GM12878 (cell line): ENCODE measurements around the gene LMOD3. TPM values are rescaled to one million over a fixed set of nuclear protein-coding genes. Genes with fewer than 3 reads are reported as not detected.
A peak's percentile ranks its signal among the peaks of the same experiment; 100 is the strongest.

Experiments used
- ATAC-seq: fragments of 200-7000 bp; cut with Tn5 transposase; 3 replicates; pipeline ENCODE4 v1.9.1; 2020; ENCODE audit warnings: mild to moderate bottlenecking, moderate library complexity
- BruUV-seq: library from RNA; stranded (reverse); fragments of 400-500 nt; replicated peaks from 2 replicates; lab custom pipeline; 2021; lab: Mats Ljungman, UMichigan
- CTCF ChIA-PET: fragments of 300-600 bp; sonication (Branson Sonifier 250); formaldehyde crosslinking; extraction: SDS; loops from one replicate; lab custom pipeline; 2021; ENCODE audit warnings: inconsistent platforms; lab: Yijun Ruan, JAX
- POLR2A ChIA-PET: fragments of 350-600 bp; formaldehyde crosslinking; extraction: SDS; loops from one replicate; lab custom pipeline; 2021; ENCODE audit warnings: inconsistent platforms; lab: Charles Lee
- RAD21 ChIA-PET: fragments of 300-600 bp; sonication (Branson Sonifier 250); formaldehyde crosslinking; loops from one replicate; lab custom pipeline; 2023; ENCODE audit warnings: antibody characterized with exemption; ENCODE audit not compliant: unreplicated experiment; lab: Charles Lee
- SMC1A ChIA-PET: fragments of 300-600 bp; sonication (Branson Sonifier 250); formaldehyde crosslinking; loops from one replicate; lab custom pipeline; 2023; ENCODE audit not compliant: unreplicated experiment, uncharacterized antibody; lab: Charles Lee
- DNase-seq: peaks from one replicate; pipeline ENCODE4 v3.0.0-alpha.2; 2011; ENCODE audit warnings: low read depth, low spot score
- FAIRE-seq: peaks from 3 replicates; lab custom pipeline; 2011; peaks lifted over from hg19 to GRCh38; lab: Jason Lieb, UNC
- H2AFZ ChIP-seq: 2 replicates; pipeline ENCODE4 v1.6.0; 2011; ENCODE audit warnings: low read depth, low read length, control low read depth; ENCODE audit not compliant: control insufficient read depth
- H3K27ac ChIP-seq: 2 replicates; pipeline ENCODE4 v1.5.1; 2011; ENCODE audit warnings: control low read depth; ENCODE audit not compliant: control insufficient read depth, insufficient read depth
- H3K27me3 ChIP-seq, 2 experiments: replicated peaks in 1 of 2; 2 replicates each; pipeline versions ENCODE4 v1.6.0 to v1.6.1; 2011; ENCODE audit warnings: low read length in 1 of 2; ENCODE audit not compliant: control insufficient read depth in 2 of 2, insufficient read depth in 2 of 2
- H3K36me3 ChIP-seq, 2 experiments: 2 replicates each; pipeline ENCODE4 v1.5.1; 2011; ENCODE audit warnings: low read length in 1 of 2; ENCODE audit not compliant: control insufficient read depth in 2 of 2, insufficient read depth in 2 of 2
- H3K4me1 ChIP-seq: 2 replicates; pipeline ENCODE4 v1.6.1; 2011; ENCODE audit warnings: mild to moderate bottlenecking, low read length, moderate library complexity, mixed read lengths; ENCODE audit not compliant: control insufficient read depth, insufficient read depth
- H3K4me2 ChIP-seq: 2 replicates; pipeline ENCODE4 v1.6.0; 2011; ENCODE audit warnings: control low read depth; ENCODE audit not compliant: control insufficient read depth, insufficient read depth
- H3K4me3 ChIP-seq: fragments of 200-600 bp; sonication (generic); 2 replicates; pipeline ENCODE4 v1.5.1; 2016
- H3K79me2 ChIP-seq: 2 replicates; pipeline ENCODE4 v1.6.0; 2011; ENCODE audit warnings: low read length; ENCODE audit not compliant: control insufficient read depth, insufficient read depth
- H3K9ac ChIP-seq: 2 replicates; pipeline ENCODE4 v1.8.0; 2011; ENCODE audit warnings: low read length, control low read depth, mixed read lengths; ENCODE audit not compliant: control insufficient read depth, insufficient read depth
- H3K9me3 ChIP-seq: replicated peaks from 3 replicates; pipeline ENCODE4 v1.5.1; 2011; ENCODE audit warnings: mild to moderate bottlenecking, low read length; ENCODE audit not compliant: control insufficient read depth, insufficient read depth
- H4K20me1 ChIP-seq: 2 replicates; pipeline ENCODE4 v1.6.0; 2011; ENCODE audit not compliant: control insufficient read depth, insufficient read depth
- ASH2L ChIP-seq: fragments of 300-600, 200-600 bp; sonication (generic); IDR thresholded peaks from 2 replicates; pipeline ENCODE4 v1.6.1; 2017; ENCODE audit warnings: low read depth, mild to moderate bottlenecking, borderline replicate concordance
- BACH1 ChIP-seq: fragments of 450-650 bp; IDR thresholded peaks from 2 replicates; pipeline ENCODE4 v1.6.1; 2017; ENCODE audit warnings: mild to moderate bottlenecking, borderline replicate concordance
- BMI1 ChIP-seq: fragments of 450-650 bp; IDR thresholded peaks from 2 replicates; pipeline ENCODE4 v1.6.1; 2016; ENCODE audit warnings: mild to moderate bottlenecking, moderate library complexity, borderline replicate concordance
- CBFB ChIP-seq: IDR thresholded peaks from 2 replicates; pipeline ENCODE4 v1.6.1; 2016; ENCODE audit warnings: antibody characterized with exemption, low read depth
- CHD2 ChIP-seq: IDR thresholded peaks from 2 replicates; pipeline ENCODE4 v1.6.1; 2011; ENCODE audit warnings: low read depth, low read length, improper control_type of control experiment, borderline replicate concordance
- CREM ChIP-seq: IDR thresholded peaks from 2 replicates; pipeline ENCODE4 v1.6.1; 2014; ENCODE audit warnings: antibody characterized with exemption, low read depth
- DPF2 ChIP-seq: fragments of 450-650 bp; IDR thresholded peaks from 2 replicates; pipeline ENCODE4 v1.6.1; 2017; ENCODE audit warnings: mild to moderate bottlenecking
- E2F4 ChIP-seq: IDR thresholded peaks from 2 replicates; pipeline ENCODE4 v1.6.1; 2012; ENCODE audit warnings: low read depth, low read length, improper control_type of control experiment
- EGR1 ChIP-seq, 2 experiments: IDR thresholded peaks; 1 replicate in 1 of 2; 2 replicates in 1 of 2; pipeline ENCODE4 v1.6.1; 2011 to 2012; ENCODE audit warnings: low read depth in 2 of 2, low read length in 2 of 2, borderline replicate concordance in 1 of 2, mild to moderate bottlenecking in 1 of 2, moderate library complexity in 1 of 2
- IKZF2 ChIP-seq, 2 experiments: fragments of 450-650 bp; IDR thresholded peaks; 2 replicates each; pipeline ENCODE4 v1.6.1; 2017; ENCODE audit warnings: mild to moderate bottlenecking in 2 of 2, moderate library complexity in 2 of 2
- IRF5 ChIP-seq: fragments of 450-650 bp; IDR thresholded peaks from 2 replicates; pipeline ENCODE4 v1.6.1; 2017; ENCODE audit warnings: borderline replicate concordance
- MEF2A ChIP-seq: IDR thresholded peaks from 2 replicates; pipeline ENCODE4 v1.6.1; 2011; ENCODE audit warnings: low read depth, mild to moderate bottlenecking, low read length, moderate library complexity; ENCODE audit not compliant: insufficient read depth
- NR2F1 ChIP-seq: fragments of 450-650 bp; conservative IDR thresholded peaks from 2 replicates; pipeline ENCODE4 v1.6.1; 2017; ENCODE audit warnings: mild to moderate bottlenecking
- RB1 ChIP-seq: fragments of 450-650 bp; formaldehyde crosslinking; IDR thresholded peaks from 2 replicates; pipeline ENCODE4 v1.6.1; 2017; ENCODE audit warnings: mild to moderate bottlenecking, borderline replicate concordance
- RCOR1 ChIP-seq: conservative IDR thresholded peaks from 2 replicates; pipeline ENCODE4 v1.6.1; 2012; ENCODE audit warnings: low read depth, low read length, improper control_type of control experiment
- SPI1 ChIP-seq: IDR thresholded peaks from 2 replicates; pipeline ENCODE4 v1.6.1; 2011; ENCODE audit warnings: low read depth, mild to moderate bottlenecking, low read length, moderate library complexity, borderline replicate concordance; ENCODE audit not compliant: insufficient read depth
- SUPT20H ChIP-seq: IDR thresholded peaks from 2 replicates; pipeline ENCODE4 v1.6.1; 2011; ENCODE audit warnings: low read depth, mild to moderate bottlenecking, low read length, moderate library complexity, borderline replicate concordance; ENCODE audit not compliant: control insufficient read depth
- TCF12 ChIP-seq: IDR thresholded peaks from 2 replicates; pipeline ENCODE4 v1.6.1; 2011; ENCODE audit warnings: low read depth, mild to moderate bottlenecking, low read length
- YY1 ChIP-seq: IDR thresholded peaks from 2 replicates; pipeline ENCODE4 v1.6.1; 2011; ENCODE audit warnings: low read depth, mild to moderate bottlenecking, low read length
- ZBED1 ChIP-seq: IDR thresholded peaks from 2 replicates; pipeline ENCODE4 v1.6.1; 2016; ENCODE audit warnings: borderline replicate concordance
- ZNF274 ChIP-seq: IDR thresholded peaks from one replicate; pipeline ENCODE4 v1.8.0; 2011; ENCODE audit not compliant: insufficient read length, insufficient read depth
- WGBS: methylation state at CpG from one replicate; pipeline ENCODE4 v1.1.6; 2016; ENCODE audit warnings: low lambda C conversion rate; ENCODE audit not compliant: insufficient replicate concordance, insufficient coverage; ENCODE audit errors: missing lambda C conversion rate; 5-methylcytosine and 5-hydroxymethylcytosine counted together
- in situ Hi-C: fragments of 300-500 bp; cut with MboI; formaldehyde crosslinking; loops from 9 replicates; pipeline ENCODE4 v1.14.3; 2018; ENCODE audit warnings: mixed read lengths
- intact Hi-C: fragments of 100-400 bp; cut with micrococcal nuclease; formaldehyde crosslinking; loops from one replicate; pipeline ENCODE4 v1.14.2; 2022; ENCODE audit not compliant: unreplicated experiment
- polyA plus RNA-seq, 11 experiments: library from polyadenylated mRNA; depleted of rRNA in 4 of 11; unstranded in 6 of 11; stranded (reverse) in 5 of 11; fragments of >200 nt; fragmentation: Nextera tagmentation in 4 of 11; fragmentation: Illumina TruSeq in 1 of 11; extraction: Ambion mirVana in 4 of 11; extraction: Trizol in 1 of 11; gene quantifications; 1 replicate in 1 of 11; 2 replicates in 10 of 11; pipeline versions ENCODE4 v1.2.1 to v1.2.3, GENCODE V29; 2011 to 2016; ENCODE audit warnings: inconsistent platforms in 2 of 11, missing spikeins in 2 of 11, low read depth in 1 of 11
- total RNA-seq, 4 experiments: library from RNA; depleted of rRNA in 3 of 4; stranded (reverse); fragments of >200 nt in 3 of 4; fragmentation: Illumina TruSeq in 1 of 4; extraction: Trizol in 1 of 4; gene quantifications; 2 replicates each; pipeline versions ENCODE4 v1.2.1 to v1.2.3, GENCODE V29; 2013 to 2021

The LMOD3 gene
- total and polyA plus RNA-seq, 10 of the 15 experiments (the other 5 are each of a cell fraction or from before 2014, with no cell fraction given), result 0.04 to 0.20 (median 0.09) TPM; not detected in 1

DNA sequence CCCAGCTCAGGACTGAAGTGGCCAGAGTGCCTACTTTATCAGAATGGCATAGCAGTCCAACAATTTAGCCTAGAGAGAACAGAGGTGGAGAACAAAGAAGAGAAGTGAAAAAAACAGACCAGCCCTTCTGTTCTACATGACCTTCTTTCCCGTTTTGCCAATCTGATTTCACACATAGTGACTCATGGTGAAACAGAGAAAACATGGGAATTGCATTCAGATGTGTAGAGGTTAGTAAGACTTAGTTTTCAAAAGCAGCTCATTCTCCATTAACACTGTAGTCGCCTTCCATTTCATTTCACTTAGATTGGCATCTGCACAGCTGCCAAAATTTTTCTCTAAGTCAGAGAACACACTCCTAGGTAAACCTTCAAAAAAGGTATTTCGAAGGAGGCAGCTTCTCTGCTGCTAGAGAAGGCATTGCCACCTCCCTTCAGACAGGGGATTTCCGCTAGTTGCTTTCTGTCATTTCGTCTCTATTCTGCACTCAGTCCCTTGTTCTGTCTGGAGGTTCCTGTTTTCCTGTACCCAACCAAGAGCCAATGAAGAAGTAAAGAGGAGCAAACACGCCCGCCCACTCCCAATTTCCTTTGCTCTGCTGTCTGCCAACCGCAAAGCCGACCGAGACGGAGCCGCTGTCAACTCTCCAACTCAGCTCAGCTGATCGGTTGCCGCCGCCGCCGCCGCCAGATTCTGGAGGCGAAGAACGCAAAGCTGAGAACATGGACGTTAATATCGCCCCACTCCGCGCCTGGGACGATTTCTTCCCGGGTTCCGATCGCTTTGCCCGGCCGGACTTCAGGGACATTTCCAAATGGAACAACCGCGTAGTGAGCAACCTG, 37.8 kb downstream of the LMOD3 start, which contains the start of gene ARL6IP5:
ARL6IP5 (plus strand) TSS at position 612 of the 842 bp plus-strand sequence; CDS start at position 723, 111 bp downstream.
- Histone ChIP-seq H3K4me1 (peaks cover 31% of the 10 kb centered on the region), H3K4me2 (peak within 1 kb of the TSS; percentile 99), H3K36me3 (no peaks in the 10 kb centered on the region), H3K9me3 (no peaks in the 10 kb centered on the region), H3K9ac (peak within 1 kb of the TSS; percentile 90), H2AFZ (peak within 1 kb of the TSS; percentile 63), H4K20me1 (no peaks in the 10 kb centered on the region), H3K27ac (peak within 1 kb of the TSS; percentile 75), H3K4me3 (peak within 1 kb of the TSS; percentile 98), H3K27me3 (no peaks in the 10 kb centered on the region), H3K79me2 (peaks cover 59% of the 10 kb centered on the region)
- intact Hi-C loops (loop anchor here (2.0 to 10.0 kb wide), 4 partner anchors 32 to 1430 kb away; partner anchors contain the start of genes EOGT, SUCLG2 and TMF1), in situ Hi-C loops (no loop called here)
- ATAC-seq (peak; percentile 58), DNase-seq (peak; percentile 93), FAIRE-seq (peak; percentile 89)
- ChIA-PET POLR2A (interaction anchor here (0.6 to 4.1 kb wide), 9 partner anchors 7 to 122 kb away, joined by 3 to 30 read pairs (median 6); partner anchors contain the start of gene TMF1), SMC1A (interaction anchor here (0.7 to 19.6 kb wide), 9 partner anchors 9 to 349 kb away, joined by 3 to 234 read pairs (median 3); partner anchors contain the start of gene TMF1), RAD21 (interaction anchor here (0.8 to 16.7 kb wide), 9 partner anchors 10 to 349 kb away, joined by 3 to 152 read pairs (median 4); partner anchors contain the start of genes EOGT and TMF1), CTCF (interaction anchor here (0.6 to 2.8 kb wide), 10 partner anchors 9 to 243 kb away, joined by 3 to 7 read pairs (median 4); partner anchors contain the start of genes EOGT and TMF1)
- no TSS peak for BruUV-seq
- under 1% methylated on average over 32 of the region's 32 CpGs for WGBS
- TF ChIP-seq SUPT20H, result no peak
- peak; percentile 49; the same call in 1 of the 2 replicates for TF ChIP-seq MEF2A
- no peak for TF ChIP-seq BMI1
- peak; percentile 78; the same call in 1 of the 2 replicates for TF ChIP-seq YY1
- peak; percentile 77; the same call in 1 of the 2 replicates for TF ChIP-seq ZBED1
- TF ChIP-seq RCOR1, result 0 out of 2 replicates have a peak, but pooled peaks have one; percentile 42
- 0 out of 3 replicates have a peak, but pooled peaks of 1 of the 2 experiments have one; percentile 41 for TF ChIP-seq EGR1 (IDR thresholded peaks at IDR 0.05; ENCODE audit: borderline replicate concordance in 1 of 2, low read depth in 2 of 2, low read length in 2 of 2)
- TF ChIP-seq E2F4, result no peak
- TF ChIP-seq BACH1, result no peak
- peak; percentile 50; the same call in 1 of the 2 replicates for TF ChIP-seq SPI1
- peak; percentile 77 for TF ChIP-seq CBFB
- peak; percentile 97 for TF ChIP-seq IKZF2 (IDR thresholded peaks at IDR 0.05)
- TF ChIP-seq CHD2, result 0 out of 2 replicates have a peak, but pooled peaks have one; percentile 37
- TF ChIP-seq IRF5, result no peak
- TF ChIP-seq ZNF274, result no peak
- peak; percentile 73; the same call in 1 of the 2 replicates for TF ChIP-seq CREM
- TF ChIP-seq RB1, result peak; percentile 18; the same call in 1 of the 2 replicates
- 0 out of 2 replicates have a peak, but pooled peaks have one; percentile 22 for TF ChIP-seq ASH2L
- TF ChIP-seq TCF12, result peak; percentile 31; the same call in 1 of the 2 replicates
- TF ChIP-seq DPF2, result peak; percentile 63
- no peak for TF ChIP-seq NR2F1
